HG02588 (cell line): Measurements from ENCODE around the gene ORM1.

Experiments
- ATAC-seq: cut with Tn5 transposase; IDR thresholded peaks from one replicate; pipeline ENCODE4 v1.9.1; 2021; ENCODE audit warnings: mild to moderate bottlenecking, moderate library complexity; ENCODE audit not compliant: unreplicated experiment

ORM1 gene

GRCh38 chr9:114375386-114376175 is 52.7 kb downstream of the ORM1 start:
- ATAC-seq = no peak
